ENCODE measurements around the gene WBP1.

Gene WBP1

GRCh38 chr2:74458132-74458937 lies at the start of gene WBP1:
Gene WBP1 (plus strand): TSS chr2:74458438. CDS start chr2:74458603, 165 bp downstream.
- DNase-seq (ENCODE audit: low read depth) = peak; percentile 100
- TF ChIP-seq CTCF (conservative IDR thresholded peaks at IDR 0.05; ENCODE audit: low read depth, low read length) = no peak
- peak within 1 kb of the TSS; percentile 99 for H3K4me3 ChIP-seq (ENCODE audit: low read length)

- no peak overlapping the region for H3K4me3 ChIP-seq (ENCODE audit: low read length)
- DNase-seq (ENCODE audit: low read depth) = no peak
- TF ChIP-seq CTCF (conservative IDR thresholded peaks at IDR 0.05; ENCODE audit: low read depth, low read length) = no peak
Measured at GRCh38 chr2:74413001-74413698, 45.1 kb upstream of the WBP1 start.

- no peak for TF ChIP-seq CTCF (conservative IDR thresholded peaks at IDR 0.05; ENCODE audit: low read depth, low read length)
- DNase-seq (ENCODE audit: low read depth) = no peak
- peak overlapping the region; percentile 38 for H3K4me3 ChIP-seq (ENCODE audit: low read length)
Measured at GRCh38 chr2:74414441-74414840, 43.8 kb upstream of the WBP1 start.

GRCh38 chr2:74414881-74415761 lies 43.1 kb upstream of the WBP1 start:
- DNase-seq (ENCODE audit: low read depth) = no peak
- peak; percentile 49 for TF ChIP-seq CTCF (conservative IDR thresholded peaks at IDR 0.05; ENCODE audit: low read depth, low read length)
- H3K4me3 ChIP-seq (ENCODE audit: low read length) = peak overlapping the region; percentile 38

- no peak for TF ChIP-seq CTCF (conservative IDR thresholded peaks at IDR 0.05; ENCODE audit: low read depth, low read length)
- no peak overlapping the region for H3K4me3 ChIP-seq (ENCODE audit: low read length)
- no peak for DNase-seq (ENCODE audit: low read depth)
Measured at GRCh38 chr2:74415762-74416395, 42.4 kb upstream of the WBP1 start.

- no peak for DNase-seq (ENCODE audit: low read depth)
- H3K4me3 ChIP-seq (ENCODE audit: low read length) = no peak overlapping the region
- TF ChIP-seq CTCF (conservative IDR thresholded peaks at IDR 0.05; ENCODE audit: low read depth, low read length) = no peak
Measured at GRCh38 chr2:74416778-74417177, 41.5 kb upstream of the WBP1 start.
